Measurements from ENCODE around the gene BMP3.

BMP3 gene

GRCh38 chr4:81042578-81043365 is 12.3 kb downstream of the BMP3 start:
- no peak for DNase-seq

GRCh38 chr4:81049330-81049729 is 18.8 kb downstream of the BMP3 start:
- no peak for DNase-seq

DNA sequence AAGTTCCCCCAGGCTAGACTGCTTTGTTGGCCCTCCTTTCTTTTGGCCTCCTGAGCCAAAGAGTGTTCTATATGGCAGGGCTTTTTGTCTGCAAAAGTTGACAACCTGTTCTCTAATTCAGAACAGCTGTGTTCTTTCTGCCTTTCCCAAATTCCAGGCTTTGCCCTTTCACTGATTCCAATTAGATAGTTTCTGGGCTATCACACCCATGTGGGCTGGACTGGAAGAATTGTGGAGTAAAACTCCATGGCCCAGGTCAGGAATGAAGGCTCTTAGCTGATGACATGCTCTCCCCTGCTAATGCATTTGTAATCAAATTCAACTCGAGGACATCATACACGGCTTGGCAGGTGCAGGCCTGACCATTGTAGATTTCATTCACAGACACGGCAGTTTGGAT is 19.4 kb downstream of the BMP3 start:
- DNase-seq, result no peak

- peak; percentile 72 for DNase-seq
These were observed 21.9 kb downstream of the BMP3 start for GRCh38 chr4:81052119-81053068.

DNA sequence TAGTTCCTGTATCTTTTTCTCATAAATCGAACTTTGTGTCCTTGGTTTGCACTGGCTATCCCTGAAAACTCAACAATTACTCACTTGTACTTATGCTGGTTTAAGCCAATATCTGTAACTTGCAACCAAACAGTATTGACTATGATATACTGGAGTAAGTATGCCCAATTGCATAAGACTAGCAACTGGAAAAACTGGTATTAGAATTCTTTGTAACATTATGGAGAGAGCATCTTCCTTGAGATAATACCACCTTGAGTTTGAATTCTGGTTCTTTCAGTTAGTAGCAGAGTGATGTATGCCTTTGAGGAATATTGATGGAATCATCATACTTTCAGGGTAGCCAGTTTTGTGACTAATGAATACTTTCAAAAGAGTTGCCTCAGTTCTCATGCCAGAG is 28.1 kb downstream of the BMP3 start:
- DNase-seq, result no peak

DNA sequence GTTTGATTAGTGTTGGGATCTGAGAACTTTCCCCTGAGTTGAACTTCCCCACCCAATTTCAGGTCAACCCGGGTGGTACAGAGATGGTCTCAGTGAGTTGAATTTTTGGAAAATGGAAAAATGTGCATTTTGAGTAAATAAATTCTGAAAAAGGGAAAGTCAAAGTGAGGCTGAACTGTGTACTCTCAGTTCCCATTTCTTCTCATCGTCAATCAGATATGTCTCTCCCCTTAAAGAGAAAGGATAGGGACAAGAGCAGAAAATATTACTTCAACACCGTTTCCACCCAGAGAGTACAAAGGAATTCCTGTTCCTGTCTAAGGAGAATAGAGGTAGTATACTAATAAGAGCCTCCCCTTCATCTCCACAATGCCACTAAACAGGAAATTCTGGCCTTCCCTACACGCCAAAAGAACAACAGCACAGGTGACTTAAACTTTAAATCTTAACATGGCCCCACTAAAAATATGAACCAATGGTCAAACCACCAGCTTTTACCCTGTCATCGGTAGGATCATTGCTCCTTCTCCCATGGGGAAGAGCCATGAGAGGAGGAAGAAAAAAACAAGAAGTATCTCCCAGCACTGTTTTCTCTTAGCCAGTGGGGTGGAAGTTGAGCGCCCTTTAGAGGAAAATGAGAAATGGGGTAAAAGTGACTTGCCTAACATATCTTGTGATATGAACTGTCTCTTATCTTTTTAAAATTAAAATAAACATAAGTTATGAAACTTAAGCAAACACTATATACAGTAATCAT is 30.3 kb downstream of the BMP3 start:
- no peak for DNase-seq

GRCh38 chr4:81061344-81061730 is 30.8 kb downstream of the BMP3 start:
- DNase-seq, result no peak

DNA sequence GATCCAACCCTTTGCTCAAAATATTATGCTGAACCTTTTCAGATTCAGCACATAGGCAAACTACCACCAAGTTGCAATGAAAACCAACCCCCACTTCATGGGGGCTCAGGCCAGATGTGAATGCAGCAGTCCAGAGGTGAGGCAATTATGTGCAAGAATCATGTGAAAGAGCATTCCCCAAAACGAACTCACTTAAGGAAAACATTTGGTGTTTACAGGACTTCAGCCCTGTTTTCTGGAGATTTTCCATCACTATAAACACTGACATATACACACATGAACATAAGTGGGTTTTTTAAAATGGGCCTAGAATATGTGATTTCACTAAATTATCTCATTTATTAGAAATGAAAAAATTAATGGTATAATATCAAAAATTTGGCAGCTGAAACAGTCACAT is 31.5 kb downstream of the BMP3 start:
- no peak for DNase-seq

DNA sequence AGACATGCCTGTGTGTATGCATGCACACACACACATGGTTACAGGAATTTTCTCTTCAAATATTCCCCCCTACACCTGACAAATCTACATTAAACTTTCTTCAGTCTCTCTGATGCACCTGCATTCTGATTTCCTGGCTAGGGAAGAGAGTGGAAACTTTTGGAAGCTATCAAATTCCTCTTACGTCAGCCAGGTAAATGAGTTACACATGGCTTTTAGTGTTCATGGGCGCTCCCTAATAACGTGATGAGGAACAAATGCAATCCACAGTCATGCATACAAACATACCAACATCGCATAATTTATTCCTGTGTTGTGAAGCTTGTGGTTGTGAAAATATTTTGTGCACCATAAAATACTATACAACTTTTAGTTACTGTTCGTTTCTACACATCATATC is 34.9 kb downstream of the BMP3 start:
- DNase-seq, result no peak

GRCh38 chr4:81069706-81070331 is 39.3 kb downstream of the BMP3 start:
- peak; percentile 76 for DNase-seq

- no peak for DNase-seq
These were observed 40.5 kb downstream of the BMP3 start for GRCh38 chr4:81071013-81071412.

DNA sequence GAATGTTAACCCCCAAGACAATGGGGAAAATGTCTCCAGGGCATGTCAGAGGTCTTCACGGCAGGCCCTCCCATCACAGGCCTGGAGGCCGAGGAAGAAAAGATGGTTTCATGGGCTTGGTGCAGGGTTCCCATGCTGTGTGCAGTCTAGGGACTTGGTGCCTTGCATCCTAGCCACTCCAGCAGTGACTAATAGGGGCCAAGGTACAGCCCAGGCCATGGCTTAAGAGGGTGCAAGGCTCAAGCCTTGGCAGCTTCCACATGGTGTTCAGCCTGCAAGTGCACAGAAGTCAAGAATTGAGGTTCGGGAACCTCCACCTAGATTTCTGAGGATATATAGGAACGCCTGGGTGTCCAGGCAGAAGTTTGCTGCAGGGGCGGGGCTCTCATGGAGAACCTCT is 50.6 kb downstream of the BMP3 start:
- no peak for DNase-seq

GRCh38 chr4:81084029-81084428 is 53.5 kb downstream of the BMP3 start:
- peak; percentile 3 for DNase-seq

DNA sequence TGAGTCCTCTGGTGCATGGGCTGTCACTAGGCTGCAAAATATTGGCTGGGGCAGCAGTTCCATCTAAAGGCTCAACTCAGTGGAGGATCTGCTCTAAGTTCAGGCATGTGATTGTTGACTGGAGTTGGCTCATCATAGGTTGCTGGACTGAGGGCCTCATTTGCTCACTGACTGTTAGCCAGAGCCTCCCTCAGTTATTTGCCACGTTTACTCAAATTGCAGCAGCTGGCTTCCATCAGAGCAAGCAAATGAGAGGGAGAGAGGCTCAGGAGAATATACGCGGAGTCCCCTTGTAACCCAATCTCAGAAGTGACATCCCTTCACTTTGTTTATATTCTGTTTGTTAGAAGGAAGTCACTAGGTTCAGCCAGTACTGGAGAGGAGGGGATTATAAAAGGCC is 54.1 kb downstream of the BMP3 start:
- no peak for DNase-seq

GRCh38 chr4:81085291-81085690 is 54.8 kb downstream of the BMP3 start:
- no peak for DNase-seq

DNA sequence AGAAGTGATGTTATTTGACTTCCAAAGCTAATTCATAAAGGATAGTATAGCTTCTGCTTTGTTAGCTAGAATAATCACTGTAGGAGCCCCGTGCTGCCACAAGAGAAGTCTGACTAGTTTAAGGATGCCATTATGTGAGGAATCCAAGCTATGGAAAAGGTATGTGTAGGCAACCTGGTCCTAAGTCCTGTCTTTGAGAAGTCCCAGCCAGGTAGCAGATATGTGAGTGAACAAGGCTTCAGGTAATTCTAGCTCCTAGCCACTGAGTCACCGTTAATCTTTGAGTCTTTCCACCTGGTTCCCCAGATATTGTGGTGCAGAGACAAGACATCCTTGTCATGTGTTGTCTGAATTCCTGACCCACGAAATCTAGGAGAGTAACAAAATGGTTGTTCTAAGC is 55.5 kb downstream of the BMP3 start:
- no peak for DNase-seq

DNA sequence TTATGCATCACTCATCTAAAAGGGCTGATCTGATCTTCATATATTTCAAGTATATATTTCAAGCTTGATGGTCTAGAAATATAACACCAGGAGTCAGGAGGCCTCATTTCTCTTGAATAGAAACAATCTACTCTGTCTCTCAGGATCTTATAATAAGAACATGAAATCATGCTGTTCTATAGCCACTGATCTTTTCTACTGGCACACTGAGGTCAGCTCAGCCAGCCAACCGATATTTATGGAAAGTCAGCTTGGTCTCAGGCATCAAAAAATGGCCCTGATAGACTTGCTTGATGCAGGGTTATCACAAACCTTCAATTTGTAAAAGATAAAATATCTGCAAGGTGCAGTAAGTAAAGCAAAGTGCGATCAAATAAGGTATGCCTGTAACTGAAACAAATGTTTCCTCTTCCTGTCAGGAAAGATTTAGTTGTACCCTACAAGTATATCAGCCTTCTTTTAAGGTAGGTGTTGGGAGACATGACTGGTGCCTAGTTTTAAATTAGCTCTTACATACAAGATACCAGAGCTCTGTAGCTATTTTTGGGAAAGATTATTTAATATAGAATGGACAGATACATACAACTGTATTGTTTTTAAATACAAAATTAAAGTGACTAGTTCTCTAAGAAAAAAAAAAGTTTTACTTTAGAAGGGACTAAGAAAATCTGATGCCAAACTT is 63.4 kb downstream of the BMP3 start:
- no peak for DNase-seq

- DNase-seq, result no peak
These were observed 64.9 kb downstream of the BMP3 start for GRCh38 chr4:81095389-81095788.

GRCh38 chr4:81096566-81096965 is 66.1 kb downstream of the BMP3 start:
- no peak for DNase-seq

- no peak for DNase-seq
These were observed 71.6 kb downstream of the BMP3 start for GRCh38 chr4:81102107-81102506.

- no peak for DNase-seq
These were observed 75.6 kb downstream of the BMP3 start for GRCh38 chr4:81106150-81106549.

All from fibroblast of skin of back (primary cell).